ELF-1 (cell line): ENCODE data around the gene CCDC50.

Experiments used
- DNase-seq: peaks from one replicate; pipeline ENCODE4 v3.0.0-alpha.2; 2016; ENCODE audit warnings: low read depth, low spot score

CCDC50 gene

GRCh38 chr3:191347228-191347627 lies 18.0 kb downstream of the CCDC50 start:
- no peak for DNase-seq

GRCh38 chr3:191348098-191348497 lies 18.9 kb downstream of the CCDC50 start:
- no peak for DNase-seq

GRCh38 chr3:191350396-191351090 lies 21.3 kb downstream of the CCDC50 start:
- no peak for DNase-seq

GRCh38 chr3:191352014-191352413 lies 22.8 kb downstream of the CCDC50 start:
- no peak for DNase-seq

GRCh38 chr3:191353022-191353777 lies 24.0 kb downstream of the CCDC50 start:
- no peak for DNase-seq

GRCh38 chr3:191355406-191355805 lies 26.2 kb downstream of the CCDC50 start:
- DNase-seq = no peak

GRCh38 chr3:191356631-191357439 lies 27.6 kb downstream of the CCDC50 start:
- peak; percentile 24 for DNase-seq

GRCh38 chr3:191357909-191358308 lies 28.7 kb downstream of the CCDC50 start:
- DNase-seq = peak; percentile 18

- no peak for DNase-seq
Measured at GRCh38 chr3:191358929-191359328, 29.7 kb downstream of the CCDC50 start.

GRCh38 chr3:191360620-191361019 lies 31.4 kb downstream of the CCDC50 start:
- no peak for DNase-seq

- no peak for DNase-seq
Measured at GRCh38 chr3:191361456-191361855, 32.3 kb downstream of the CCDC50 start.

GRCh38 chr3:191362037-191362436 lies 32.8 kb downstream of the CCDC50 start:
- DNase-seq = no peak

- DNase-seq = no peak
Measured at GRCh38 chr3:191362524-191363090, 33.4 kb downstream of the CCDC50 start.

GRCh38 chr3:191363221-191363620 lies 34.0 kb downstream of the CCDC50 start:
- no peak for DNase-seq

- DNase-seq = no peak
Measured at GRCh38 chr3:191366675-191367074, 37.5 kb downstream of the CCDC50 start.

GRCh38 chr3:191368755-191369615 lies 39.8 kb downstream of the CCDC50 start:
- DNase-seq = no peak

GRCh38 chr3:191369616-191370010 lies 40.4 kb downstream of the CCDC50 start:
- DNase-seq = no peak

- no peak for DNase-seq
Measured at GRCh38 chr3:191372122-191372521, 42.9 kb downstream of the CCDC50 start.

- DNase-seq = no peak
Measured at GRCh38 chr3:191373327-191373726, 44.1 kb downstream of the CCDC50 start.

- DNase-seq = no peak
Measured at GRCh38 chr3:191376516-191377141, 47.4 kb downstream of the CCDC50 start.
